Neural progenitor cell (in vitro differentiated cells): ENCODE data around the gene HKDC1. TPM values are rescaled to one million over a fixed set of nuclear protein-coding genes. Genes with fewer than 3 reads are reported as not detected.

Experiments
- DNase-seq: peaks from one replicate; pipeline ENCODE4 v3.0.0-alpha.2; 2016; ENCODE audit warnings: low spot score
- H2AFZ ChIP-seq: fragments of 200-600 bp; sonication (generic); replicated peaks from 2 replicates; pipeline ENCODE4 v1.6.1; 2016; ENCODE audit warnings: antibody characterized with exemption
- H3F3A ChIP-seq: fragments of 200-600 bp; sonication (generic); 2 replicates; pipeline ENCODE4 v1.6.1; 2016; ENCODE audit warnings: antibody characterized with exemption, low read depth
- H3K27ac ChIP-seq: fragments of 200-600 bp; sonication (generic); 2 replicates; pipeline ENCODE4 v1.5.1; 2016; ENCODE audit warnings: mild to moderate bottlenecking
- H3K27me3 ChIP-seq: fragments of 200-600 bp; sonication (generic); 2 replicates; pipeline ENCODE4 v1.6.1; 2016; ENCODE audit warnings: mild to moderate bottlenecking, moderate library complexity
- H3K36me3 ChIP-seq: fragments of 200-600 bp; sonication (generic); 2 replicates; pipeline ENCODE4 v1.5.1; 2016
- H3K4me1 ChIP-seq: fragments of 200-600 bp; sonication (generic); 2 replicates; pipeline ENCODE4 v1.6.1; 2016; ENCODE audit warnings: mixed run types
- H3K4me2 ChIP-seq: fragments of 200-600 bp; sonication (generic); 2 replicates; pipeline ENCODE4 v1.6.1; 2016
- H3K4me3 ChIP-seq: fragments of 200-600 bp; sonication (generic); 2 replicates; pipeline ENCODE4 v1.5.1; 2016
- H3K79me2 ChIP-seq: fragments of 200-600 bp; sonication (generic); 2 replicates; pipeline ENCODE4 v1.6.1; 2016; ENCODE audit warnings: low read depth
- H3K9ac ChIP-seq: fragments of 200-600 bp; sonication (generic); 2 replicates; pipeline ENCODE4 v1.6.1; 2016
- H3K9me3 ChIP-seq: fragments of 200-600 bp; sonication (generic); 2 replicates; pipeline ENCODE4 v1.5.1; 2016; ENCODE audit warnings: low read depth
- H4K20me1 ChIP-seq: fragments of 200-600 bp; sonication (generic); 2 replicates; pipeline ENCODE4 v1.6.1; 2016; ENCODE audit warnings: low read depth
- H3K27ac Mint-ChIP-seq: 3 replicates; pipeline ENCODE4 v1.8.0; 2021; ENCODE audit warnings: mixed read lengths
- H3K27me3 Mint-ChIP-seq: 2 replicates; pipeline ENCODE4 v1.8.0; 2022; ENCODE audit warnings: low read depth, mild to moderate bottlenecking, inconsistent platforms, moderate library complexity, mixed read lengths; ENCODE audit not compliant: insufficient read depth
- H3K36me3 Mint-ChIP-seq: 3 replicates; pipeline ENCODE4 v1.8.0; 2021; ENCODE audit warnings: mixed read lengths
- H3K4me1 Mint-ChIP-seq: 3 replicates; pipeline ENCODE4 v1.8.0; 2021; ENCODE audit warnings: mixed read lengths
- H3K4me3 Mint-ChIP-seq: 3 replicates; pipeline ENCODE4 v1.8.0; 2021; ENCODE audit warnings: mild to moderate bottlenecking, moderate library complexity, mixed read lengths
- H3K9me3 Mint-ChIP-seq: 3 replicates; pipeline ENCODE4 v1.8.0; 2020; ENCODE audit warnings: mixed read lengths
- CTCF ChIP-seq: fragments of 200-600 bp; sonication (generic); IDR thresholded peaks from 2 replicates; pipeline ENCODE4 v1.5.1; 2017; ENCODE audit warnings: antibody characterized with exemption, mild to moderate bottlenecking
- EZH2 ChIP-seq: fragments of 200-600 bp; sonication (generic); IDR thresholded peaks from 2 replicates; pipeline ENCODE4 v1.6.1; 2017; ENCODE audit warnings: antibody characterized with exemption, mild to moderate bottlenecking, moderate library complexity
- EZH2phosphoT487 ChIP-seq: fragments of 200-600 bp; sonication (generic); IDR thresholded peaks from 2 replicates; pipeline ENCODE4 v1.6.1; 2017; ENCODE audit warnings: antibody characterized with exemption
- total RNA-seq: library from RNA; depleted of rRNA; stranded (reverse); fragments of >200 nt; gene quantifications from 2 replicates; pipeline ENCODE4 v1.2.3, GENCODE V29; 2015; ENCODE audit warnings: low replicate concordance

Gene HKDC1
- total RNA-seq, 1 donor from 2014 or later: 0.30 TPM

GRCh38 chr10:69276503-69276902 is 56.4 kb downstream of the HKDC1 start:
- Mint-ChIP-seq H3K27me3 (no peaks in the 10 kb centered on the region), H3K4me1 (peaks cover 27% of the 10 kb centered on the region), H3K36me3 (no peaks in the 10 kb centered on the region), H3K4me3 (no peak overlapping the region), H3K27ac (no peak overlapping the region), H3K9me3 (peaks cover 3% of the 10 kb centered on the region)
- Histone ChIP-seq H3K36me3 (no peaks in the 10 kb centered on the region), H3K9ac (no peak overlapping the region), H3K27ac (no peak overlapping the region), H3K4me3 (no peak overlapping the region), H3F3A (peaks cover 10% of the 10 kb centered on the region), H4K20me1 (no peaks in the 10 kb centered on the region), H3K9me3 (no peaks in the 10 kb centered on the region), H2AFZ (no peak overlapping the region), H3K4me1 (peaks cover 16% of the 10 kb centered on the region), H3K79me2 (no peaks in the 10 kb centered on the region), H3K27me3 (no peaks in the 10 kb centered on the region), H3K4me2 (no peak overlapping the region)
- no peak for TF ChIP-seq EZH2phosphoT487
- TF ChIP-seq EZH2: no peak
- no peak for TF ChIP-seq CTCF
- DNase-seq: no peak

- DNase-seq: peak; percentile 67
- H3K27ac ChIP-seq: no peak within 1 kb of the TSS
- Mint-ChIP-seq H3K9me3 (peaks cover 11% of the 10 kb centered on the region), H3K27me3 (no peaks in the 10 kb centered on the region), H3K4me1 (peaks cover 27% of the 10 kb centered on the region), H3K36me3 (no peaks in the 10 kb centered on the region), H3K4me3 (peak within 1 kb of the TSS; percentile 9), H3K27ac (peak within 1 kb of the TSS; percentile 83)
- no peaks in the 10 kb centered on the region for H3K79me2 ChIP-seq
- no peak within 1 kb of the TSS for H3K4me2 ChIP-seq
- H4K20me1 ChIP-seq: no peaks in the 10 kb centered on the region
- H3K4me1 ChIP-seq: peaks cover 16% of the 10 kb centered on the region
- H3F3A ChIP-seq: peaks cover 10% of the 10 kb centered on the region
- no peaks in the 10 kb centered on the region for H3K27me3 ChIP-seq
- H3K9me3 ChIP-seq: no peaks in the 10 kb centered on the region
- TF ChIP-seq EZH2phosphoT487 (no peak), CTCF (no peak)
- H3K36me3 ChIP-seq: no peaks in the 10 kb centered on the region
- no peak within 1 kb of the TSS for H3K9ac ChIP-seq
- H3K4me3 ChIP-seq: no peak within 1 kb of the TSS
- peak within 1 kb of the TSS; percentile 90 for H2AFZ ChIP-seq
Measured at GRCh38 chr10:69278446-69278963, 58.4 kb downstream of the HKDC1 start, which contains the start of gene HK1. HK1 (plus strand) TSS chr10:69278496.

GRCh38 chr10:69279110-69279509 is 59.0 kb downstream of the HKDC1 start:
- H3K36me3 Mint-ChIP-seq: no peaks in the 10 kb centered on the region

More at GRCh38 chr10:69279110-69279509, 59.0 kb downstream of the HKDC1 start:
- peak overlapping the region; percentile 83 for H3K27ac Mint-ChIP-seq
- Histone ChIP-seq H3K79me2 (no peaks in the 10 kb centered on the region), H3K4me1 (peaks cover 16% of the 10 kb centered on the region), H4K20me1 (no peaks in the 10 kb centered on the region), H3K4me2 (no peak overlapping the region), H2AFZ (no peak overlapping the region), H3F3A (peaks cover 10% of the 10 kb centered on the region), H3K9me3 (no peaks in the 10 kb centered on the region), H3K27me3 (no peaks in the 10 kb centered on the region), H3K27ac (no peak overlapping the region), H3K9ac (no peak overlapping the region), H3K4me3 (no peak overlapping the region), H3K36me3 (no peaks in the 10 kb centered on the region)
- peaks cover 9% of the 10 kb centered on the region for H3K9me3 Mint-ChIP-seq
- no peak overlapping the region for H3K4me3 Mint-ChIP-seq
- TF ChIP-seq EZH2: no peak
- no peak for TF ChIP-seq CTCF
- TF ChIP-seq EZH2phosphoT487: no peak
- peaks cover 30% of the 10 kb centered on the region for H3K4me1 Mint-ChIP-seq
- no peaks in the 10 kb centered on the region for H3K27me3 Mint-ChIP-seq
- DNase-seq: no peak
